Body of pancreas (tissue), 4 donors: ENCODE data around the gene DGCR8.

Experiments used
- POLR2A ChIP-seq, 3 donors: fragments of 450-650 bp; IDR thresholded peaks; one replicate each; pipeline ENCODE4 v1.6.1; 2016; ENCODE audit warnings: antibody characterized with exemption in 3 of 3, mild to moderate bottlenecking in 2 of 3
- TF ChIP-seq, protein P1 (sequence below), 7 experiments: fragments of 450-650 bp in 4 of 7; fragments of 200-600 bp in 3 of 7; sonication (generic) in 3 of 7; IDR thresholded peaks; one replicate each; pipeline ENCODE4 v1.5.1; 2016 to 2019; ENCODE audit warnings: antibody characterized with exemption in 7 of 7

- TF ChIP-seq, protein P1, sequence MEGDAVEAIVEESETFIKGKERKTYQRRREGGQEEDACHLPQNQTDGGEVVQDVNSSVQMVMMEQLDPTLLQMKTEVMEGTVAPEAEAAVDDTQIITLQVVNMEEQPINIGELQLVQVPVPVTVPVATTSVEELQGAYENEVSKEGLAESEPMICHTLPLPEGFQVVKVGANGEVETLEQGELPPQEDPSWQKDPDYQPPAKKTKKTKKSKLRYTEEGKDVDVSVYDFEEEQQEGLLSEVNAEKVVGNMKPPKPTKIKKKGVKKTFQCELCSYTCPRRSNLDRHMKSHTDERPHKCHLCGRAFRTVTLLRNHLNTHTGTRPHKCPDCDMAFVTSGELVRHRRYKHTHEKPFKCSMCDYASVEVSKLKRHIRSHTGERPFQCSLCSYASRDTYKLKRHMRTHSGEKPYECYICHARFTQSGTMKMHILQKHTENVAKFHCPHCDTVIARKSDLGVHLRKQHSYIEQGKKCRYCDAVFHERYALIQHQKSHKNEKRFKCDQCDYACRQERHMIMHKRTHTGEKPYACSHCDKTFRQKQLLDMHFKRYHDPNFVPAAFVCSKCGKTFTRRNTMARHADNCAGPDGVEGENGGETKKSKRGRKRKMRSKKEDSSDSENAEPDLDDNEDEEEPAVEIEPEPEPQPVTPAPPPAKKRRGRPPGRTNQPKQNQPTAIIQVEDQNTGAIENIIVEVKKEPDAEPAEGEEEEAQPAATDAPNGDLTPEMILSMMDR (IDR thresholded peaks at IDR 0.05), result no peak
- no peak for TF ChIP-seq POLR2A (IDR thresholded peaks at IDR 0.05)
Measured at GRCh38 chr22:20124083-20124787, 44.2 kb downstream of the DGCR8 start.
